Parietal lobe (tissue), 2 donors: ENCODE data around the gene SRRM1. TPM values are rescaled to one million over a fixed set of nuclear protein-coding genes. Genes with fewer than 3 reads are reported as not detected.

Experiments
- small RNA-seq: library from RNA; depleted of rRNA; stranded (forward); fragments of <200 nt; gene quantifications from one replicate; pipeline ENCODE3, GENCODE V24; 2014; ENCODE audit warnings: low replicate concordance
- total RNA-seq: library from RNA; depleted of rRNA; stranded (reverse); fragments of >200 nt; gene quantifications from one replicate; pipeline ENCODE4 v1.2.3, GENCODE V29; 2014

Gene SRRM1
- total RNA-seq, result 108 TPM

GRCh38 chr1:24642481-24643362 is at the start of gene SRRM1:
Gene SRRM1, plus strand, starts transcription at chr1:24643302. Its CDS starts 25 bp downstream, at chr1:24643327.

Small RNAs within 50 kb of the gene (small RNA-seq; reads per million reads assigned to genes)
- gene RF00019, result not detected

Other genes with a start within 250 kb of the SRRM1 start
- gene STPG1, start 229.5 kb upstream of the SRRM1 start, total RNA-seq, result 5.3 TPM
- gene NIPAL3, start 227.5 kb upstream of the SRRM1 start, total RNA-seq, result 12.2 TPM
- 12.8 TPM for gene RCAN3, start 140.5 kb upstream of the SRRM1 start, total RNA-seq
- gene NCMAP, start 87.2 kb upstream of the SRRM1 start, total RNA-seq, result not detected
- gene CLIC4, start 102.1 kb downstream of the SRRM1 start, total RNA-seq, result 92.3 TPM